ENCODE results near the gene PARP8.

GRCh38 chr5:50655067-50655809, 11.2 kb upstream of the PARP8 start:
- TF ChIP-seq CTCF (IDR thresholded peaks at IDR 0.05), result no peak
- no peak for TF ChIP-seq POLR2A (IDR thresholded peaks at IDR 0.05)
